ENCODE measurements around the gene CFP. TPM values are rescaled to one million over a fixed set of nuclear protein-coding genes. Genes with fewer than 3 reads are reported as not detected.

CFP gene
- total and polyA plus RNA-seq, 3 experiments from 2014 or later: 1.4 to 2.3 (median 1.8) TPM

GRCh38 chrX:47646636-47647035, 16.9 kb upstream of the CFP start:
- no peak for DNase-seq
- H3K9me3 Mint-ChIP-seq: no peaks in the 10 kb centered on the region
- H3K4me3 ChIP-seq (ENCODE audit: low read length): no peak overlapping the region
- no peaks in the 10 kb centered on the region for H3K36me3 ChIP-seq (ENCODE audit: insufficient read depth, low read length)
- H3K4me1 Mint-ChIP-seq: peaks cover 34 to 63% (median 41%) of the 10 kb centered on the region in 3 donors
- ChIA-PET POLR2A (no interaction called here), CTCF (interaction anchor here (1.0 kb wide), 1 partner anchor 18 kb away, joined by 3 read pairs; no protein-coding TSS in a partner anchor)
- H3K27ac Mint-ChIP-seq: peak overlapping the region in 1 of 8 donors; percentile 61
- H3K4me1 ChIP-seq (ENCODE audit: insufficient read depth, low read length): peaks cover 32% of the 10 kb centered on the region
- H3K27me3 ChIP-seq (ENCODE audit: insufficient read depth, low read length, poor library complexity, severe bottlenecking): no peaks in the 10 kb centered on the region
- H3K36me3 Mint-ChIP-seq: peaks cover 1 to 52% (median 4%) of the 10 kb centered on the region in 3 donors
- no peak overlapping the region for H3K27ac ChIP-seq (ENCODE audit: low read depth, low read length)
- no peak overlapping the region for H3K4me3 Mint-ChIP-seq
- H3K27me3 Mint-ChIP-seq: peaks cover 0 to 16% of the 10 kb centered on the region in 2 donors
- H3K9me3 ChIP-seq (ENCODE audit: low read length): no peaks in the 10 kb centered on the region

DNA sequence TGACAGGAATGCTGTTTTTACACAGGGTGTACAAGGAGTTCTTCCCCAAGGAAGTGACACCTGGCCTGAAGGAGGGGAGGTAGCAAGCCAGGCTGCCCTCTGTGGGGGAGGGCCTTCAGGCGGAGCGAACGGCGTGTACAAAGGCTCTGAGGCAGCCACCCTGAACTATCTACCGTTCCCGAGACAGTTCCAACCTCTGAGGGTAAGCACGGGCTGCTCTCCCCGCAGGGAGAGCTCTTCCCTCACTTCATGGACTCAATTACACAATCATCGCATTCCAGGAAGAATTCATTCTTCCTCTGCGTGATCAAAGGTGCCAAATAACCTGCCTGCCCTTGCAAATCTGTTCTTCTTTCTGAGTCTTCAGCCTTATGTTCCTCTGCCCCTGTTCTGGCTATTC, 15.8 kb upstream of the CFP start:
- no peaks in the 10 kb centered on the region for H3K9me3 ChIP-seq (ENCODE audit: low read length)
- Mint-ChIP-seq H3K27ac (no peak overlapping the region), H3K9me3 (no peaks in the 10 kb centered on the region), H3K4me3 (peak overlapping the region in 1 of 7 donors; percentile 69), H3K27me3 (peaks cover 0 to 16% of the 10 kb centered on the region in 2 donors), H3K4me1 (peaks cover 26 to 53% (median 32%) of the 10 kb centered on the region in 3 donors), H3K36me3 (peaks cover 2 to 54% (median 5%) of the 10 kb centered on the region in 3 donors)
- H3K27ac ChIP-seq (ENCODE audit: low read depth, low read length): no peak overlapping the region
- DNase-seq: no peak
- peaks cover 27% of the 10 kb centered on the region for H3K4me1 ChIP-seq (ENCODE audit: insufficient read depth, low read length)
- POLR2A ChIA-PET: no interaction called here
- H3K36me3 ChIP-seq (ENCODE audit: insufficient read depth, low read length): peaks cover 4% of the 10 kb centered on the region
- no peak overlapping the region for H3K4me3 ChIP-seq (ENCODE audit: low read length)
- CTCF ChIA-PET: no interaction called here
- no peaks in the 10 kb centered on the region for H3K27me3 ChIP-seq (ENCODE audit: insufficient read depth, low read length, poor library complexity, severe bottlenecking)

GRCh38 chrX:47644557-47645091, 14.9 kb upstream of the CFP start:
- H3K36me3 Mint-ChIP-seq: peaks cover 2 to 62% (median 11%) of the 10 kb centered on the region in 3 donors
- ChIA-PET CTCF (no interaction called here), POLR2A (no interaction called here)
- H3K4me1 Mint-ChIP-seq: peaks cover 26 to 51% (median 30%) of the 10 kb centered on the region in 3 donors
- H3K27ac Mint-ChIP-seq: peak overlapping the region in 4 of 8 donors; percentile 3 to 72 (median 18)
- no peak overlapping the region for H3K4me3 ChIP-seq (ENCODE audit: low read length)
- H3K4me1 ChIP-seq (ENCODE audit: insufficient read depth, low read length): peaks cover 27% of the 10 kb centered on the region
- H3K27me3 ChIP-seq (ENCODE audit: insufficient read depth, low read length, poor library complexity, severe bottlenecking): no peaks in the 10 kb centered on the region
- no peaks in the 10 kb centered on the region for H3K9me3 ChIP-seq (ENCODE audit: low read length)
- no peaks in the 10 kb centered on the region for H3K9me3 Mint-ChIP-seq
- peaks cover 9% of the 10 kb centered on the region for H3K36me3 ChIP-seq (ENCODE audit: insufficient read depth, low read length)
- DNase-seq: no peak
- peak overlapping the region in 1 of 7 donors; percentile 2 for H3K4me3 Mint-ChIP-seq
- no peak overlapping the region for H3K27ac ChIP-seq (ENCODE audit: low read depth, low read length)
- peaks cover 0 to 16% of the 10 kb centered on the region in 2 donors for H3K27me3 Mint-ChIP-seq

- Mint-ChIP-seq H3K27ac (no peak overlapping the region), H3K27me3 (peaks cover 0 to 12% of the 10 kb centered on the region in 2 donors), H3K4me3 (no peak overlapping the region), H3K9me3 (no peaks in the 10 kb centered on the region), H3K36me3 (peaks cover 2 to 65% (median 12%) of the 10 kb centered on the region in 3 donors), H3K4me1 (peaks cover 20 to 44% (median 23%) of the 10 kb centered on the region in 3 donors)
- ChIA-PET CTCF (no interaction called here), POLR2A (no interaction called here)
- H3K9me3 ChIP-seq (ENCODE audit: low read length): no peaks in the 10 kb centered on the region
- no peak overlapping the region for H3K27ac ChIP-seq (ENCODE audit: low read depth, low read length)
- no peak overlapping the region for H3K4me3 ChIP-seq (ENCODE audit: low read length)
- peaks cover 22% of the 10 kb centered on the region for H3K4me1 ChIP-seq (ENCODE audit: insufficient read depth, low read length)
- no peak for DNase-seq
- H3K36me3 ChIP-seq (ENCODE audit: insufficient read depth, low read length): peaks cover 9% of the 10 kb centered on the region
- no peaks in the 10 kb centered on the region for H3K27me3 ChIP-seq (ENCODE audit: insufficient read depth, low read length, poor library complexity, severe bottlenecking)
Observed at GRCh38 chrX:47643926-47644325, 14.2 kb upstream of the CFP start.

- Histone ChIP-seq H3K36me3 (ENCODE audit: insufficient read depth, low read length) (peaks cover 9% of the 10 kb centered on the region), H3K27me3 (ENCODE audit: insufficient read depth, low read length, poor library complexity, severe bottlenecking) (no peaks in the 10 kb centered on the region), H3K4me1 (ENCODE audit: insufficient read depth, low read length) (peaks cover 13% of the 10 kb centered on the region), H3K9me3 (ENCODE audit: low read length) (no peaks in the 10 kb centered on the region), H3K4me3 (ENCODE audit: low read length) (no peak overlapping the region), H3K27ac (ENCODE audit: low read depth, low read length) (no peak overlapping the region)
- H3K27ac Mint-ChIP-seq: no peak overlapping the region
- ChIA-PET POLR2A (no interaction called here), CTCF (no interaction called here)
- peaks cover 0 to 3% of the 10 kb centered on the region in 2 donors for H3K27me3 Mint-ChIP-seq
- no peak for DNase-seq
- peaks cover 0 to 2% (median 0%) of the 10 kb centered on the region in 3 donors for H3K4me1 Mint-ChIP-seq
- H3K9me3 Mint-ChIP-seq: no peaks in the 10 kb centered on the region
- H3K36me3 Mint-ChIP-seq: peaks cover 2 to 62% (median 10%) of the 10 kb centered on the region in 3 donors
- H3K4me3 Mint-ChIP-seq: no peak overlapping the region
Observed at GRCh38 chrX:47638816-47639215, 9.1 kb upstream of the CFP start.

DNA sequence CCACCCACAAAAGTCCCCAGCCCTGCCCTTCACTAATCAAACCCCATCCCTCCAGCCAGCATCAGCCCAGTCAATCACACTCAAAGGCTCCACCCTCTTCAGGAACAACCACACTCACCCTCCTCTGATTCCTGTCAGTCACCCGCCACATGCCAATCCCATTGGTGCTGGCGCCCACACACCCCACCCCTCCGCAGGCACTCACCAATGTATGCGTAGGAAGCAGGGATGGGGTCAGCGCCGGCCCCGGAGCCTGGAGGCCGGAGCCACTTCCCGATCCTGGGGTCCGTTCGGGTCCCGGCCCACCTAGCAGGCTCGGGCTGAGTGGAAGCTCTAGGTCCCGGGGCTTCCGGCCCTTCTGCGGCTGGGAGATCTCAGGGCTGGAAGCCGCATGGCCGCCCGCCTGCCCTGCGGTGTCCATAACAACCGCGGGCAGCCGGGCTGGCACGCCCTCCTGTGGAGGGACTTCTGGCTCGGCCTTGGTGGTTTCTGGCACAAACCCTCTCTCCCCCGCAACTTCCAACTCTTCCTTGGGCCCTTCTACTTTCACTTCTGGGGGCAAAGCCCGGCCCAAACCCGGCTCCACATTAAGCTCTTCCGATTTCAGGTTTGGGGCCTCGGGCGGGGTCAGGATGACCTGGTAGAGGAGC, 7.9 kb upstream of the CFP start:
- H3K27ac ChIP-seq (ENCODE audit: low read depth, low read length): no peak overlapping the region
- H3K36me3 Mint-ChIP-seq: peaks cover 2 to 58% (median 10%) of the 10 kb centered on the region in 3 donors
- H3K27me3 Mint-ChIP-seq: peaks cover 0 to 3% of the 10 kb centered on the region in 2 donors
- DNase-seq: no peak
- no peak overlapping the region for H3K4me3 Mint-ChIP-seq
- H3K9me3 Mint-ChIP-seq: no peaks in the 10 kb centered on the region
- peaks cover 0 to 2% (median 0%) of the 10 kb centered on the region in 3 donors for H3K4me1 Mint-ChIP-seq
- H3K9me3 ChIP-seq (ENCODE audit: low read length): no peaks in the 10 kb centered on the region
- ChIA-PET POLR2A (no interaction called here), CTCF (no interaction called here)
- peaks cover 9% of the 10 kb centered on the region for H3K36me3 ChIP-seq (ENCODE audit: insufficient read depth, low read length)
- H3K4me3 ChIP-seq (ENCODE audit: low read length): no peak overlapping the region
- peak overlapping the region in 1 of 8 donors; percentile 47 for H3K27ac Mint-ChIP-seq
- H3K27me3 ChIP-seq (ENCODE audit: insufficient read depth, low read length, poor library complexity, severe bottlenecking): no peaks in the 10 kb centered on the region
- H3K4me1 ChIP-seq (ENCODE audit: insufficient read depth, low read length): peaks cover 13% of the 10 kb centered on the region

- Histone ChIP-seq H3K4me1 (ENCODE audit: insufficient read depth, low read length) (peaks cover 13% of the 10 kb centered on the region), H3K27me3 (ENCODE audit: insufficient read depth, low read length, poor library complexity, severe bottlenecking) (no peaks in the 10 kb centered on the region), H3K9me3 (ENCODE audit: low read length) (no peaks in the 10 kb centered on the region), H3K27ac (ENCODE audit: low read depth, low read length) (no peak overlapping the region), H3K36me3 (ENCODE audit: insufficient read depth, low read length) (peaks cover under 1% of the 10 kb centered on the region), H3K4me3 (ENCODE audit: low read length) (no peak overlapping the region)
- H3K36me3 Mint-ChIP-seq: peaks cover 0 to 38% (median 5%) of the 10 kb centered on the region in 3 donors
- peaks cover 0 to 3% of the 10 kb centered on the region in 2 donors for H3K27me3 Mint-ChIP-seq
- H3K4me3 Mint-ChIP-seq: no peak overlapping the region
- peak in 2 of 5 donors; percentile 48 to 52 for DNase-seq
- H3K9me3 Mint-ChIP-seq: no peaks in the 10 kb centered on the region
- H3K27ac Mint-ChIP-seq: no peak overlapping the region
- CTCF ChIA-PET: no interaction called here
- POLR2A ChIA-PET: no interaction called here
- peaks cover 3 to 6% (median 3%) of the 10 kb centered on the region in 3 donors for H3K4me1 Mint-ChIP-seq
Observed at GRCh38 chrX:47634871-47635575, 5.3 kb upstream of the CFP start.
